ENCODE results near the gene IQGAP2. TPM values are rescaled to one million over a fixed set of nuclear protein-coding genes. Genes with fewer than 3 reads are reported as not detected.

IQGAP2 gene
- total RNA-seq, 2 experiments from 2014 or later = 62.7 to 72.1 TPM

- H3K27me3 Mint-ChIP-seq (ENCODE audit: low read depth) = peaks cover 11% of the 10 kb centered on the region
- ChIA-PET POLR2A (no interaction called here), CTCF (interaction anchor here (1.4 kb wide), 1 partner anchor 17 kb away, joined by 9 read pairs; no protein-coding TSS in a partner anchor)
- no peak for DNase-seq
- ATAC-seq = no peak
- H3K9me3 Mint-ChIP-seq (ENCODE audit: insufficient read depth) = no peaks in the 10 kb centered on the region
- no peaks in the 10 kb centered on the region for H3K4me1 Mint-ChIP-seq (ENCODE audit: low read depth)
- H3K36me3 Mint-ChIP-seq (ENCODE audit: low read depth) = no peaks in the 10 kb centered on the region
- H3K4me3 Mint-ChIP-seq = no peak overlapping the region
- H3K27ac Mint-ChIP-seq = no peak overlapping the region
Observed at GRCh38 chr5:76757049-76757448, 354.0 kb downstream of the IQGAP2 start.

Other genes with a start within 250 kb of the IQGAP2 start
- gene F2RL2, start 220.1 kb downstream of the IQGAP2 start, total RNA-seq = not detected

Measured in activated CD8-positive, alpha-beta T cell treated with anti-CD3 and anti-CD28 coated beads, Interleukin-2, amount 10 ng/mL, durations not matched to agents 7 days and 5 days (primary cell).